ENCODE measurements around the gene PRRG4.

GRCh38 chr11:32899438-32899837 is 69.7 kb downstream of the PRRG4 start:
- TF ChIP-seq POLR2AphosphoS5 (IDR thresholded peaks at IDR 0.05; ENCODE audit: borderline replicate concordance, low read depth, low read length) (no peak), EZH2 (IDR thresholded peaks at IDR 0.05) (no peak), FOXP2 (optimal IDR thresholded peaks at IDR 0.05; ENCODE audit: control extremely low read depth, extremely low read length, insufficient read depth) (no peak)

All from SK-N-MC (cell line).